GM18499 (cell line): ENCODE measurements around the gene ADAMTS8.
"Not testable (repeated sequence)": the region's sequence is repeated elsewhere in the genome, so short reads cannot be mapped to it uniquely, and the experiment has no call there.

ENCODE experiments used
- ATAC-seq: cut with Tn5 transposase; IDR thresholded peaks from one replicate; pipeline ENCODE4 v1.9.1; 2021; ENCODE audit warnings: moderate number of reproducible peaks; ENCODE audit not compliant: insufficient read depth, unreplicated experiment

ADAMTS8 gene

GRCh38 chr11:130439160-130439519 is 10.7 kb upstream of the ADAMTS8 start:
- ATAC-seq: no peak

GRCh38 chr11:130438401-130439159 is 10.2 kb upstream of the ADAMTS8 start:
- ATAC-seq: not testable (repeated sequence)

GRCh38 chr11:130437848-130438247 is 9.4 kb upstream of the ADAMTS8 start:
- ATAC-seq: no peak

- no peak for ATAC-seq
Measured at GRCh38 chr11:130436171-130436570, 7.8 kb upstream of the ADAMTS8 start.

- ATAC-seq: no peak
Measured at GRCh38 chr11:130435671-130436070, 7.3 kb upstream of the ADAMTS8 start.

GRCh38 chr11:130434521-130435223 is 6.3 kb upstream of the ADAMTS8 start:
- peak; percentile 88 for ATAC-seq

GRCh38 chr11:130433357-130433756 is 4.9 kb upstream of the ADAMTS8 start:
- no peak for ATAC-seq

- ATAC-seq: no peak
Measured at GRCh38 chr11:130431801-130432200, 3.4 kb upstream of the ADAMTS8 start.

GRCh38 chr11:130431331-130431773 is 2.9 kb upstream of the ADAMTS8 start:
- ATAC-seq: peak; percentile 41

- ATAC-seq: no peak
Measured at GRCh38 chr11:130429983-130430382, 1.6 kb upstream of the ADAMTS8 start.

GRCh38 chr11:130429120-130429681 is 792 bp upstream of the ADAMTS8 start:
- no peak for ATAC-seq

- no peak for ATAC-seq
Measured at GRCh38 chr11:130427581-130428315, 661 bp downstream of the ADAMTS8 start.

GRCh38 chr11:130426837-130427341 is 1.5 kb downstream of the ADAMTS8 start:
- ATAC-seq: no peak

GRCh38 chr11:130426223-130426836 is 2.1 kb downstream of the ADAMTS8 start:
- no peak for ATAC-seq

- ATAC-seq: no peak
Measured at GRCh38 chr11:130425156-130425555, 3.3 kb downstream of the ADAMTS8 start.

GRCh38 chr11:130424613-130425140 is 3.7 kb downstream of the ADAMTS8 start:
- no peak for ATAC-seq

GRCh38 chr11:130423541-130424142 is 4.8 kb downstream of the ADAMTS8 start:
- no peak for ATAC-seq

- no peak for ATAC-seq
Measured at GRCh38 chr11:130422251-130422995, 6.0 kb downstream of the ADAMTS8 start.

- ATAC-seq: no peak
Measured at GRCh38 chr11:130421697-130422096, 6.7 kb downstream of the ADAMTS8 start.
